Bone marrow (tissue), 2 donors: ENCODE data around the gene TOP1.

Experiments used
- DNase-seq, 2 donors: peaks; one replicate each; lab custom pipeline; 2025; lab: John Stamatoyannopoulos, UW

TOP1 gene

DNA sequence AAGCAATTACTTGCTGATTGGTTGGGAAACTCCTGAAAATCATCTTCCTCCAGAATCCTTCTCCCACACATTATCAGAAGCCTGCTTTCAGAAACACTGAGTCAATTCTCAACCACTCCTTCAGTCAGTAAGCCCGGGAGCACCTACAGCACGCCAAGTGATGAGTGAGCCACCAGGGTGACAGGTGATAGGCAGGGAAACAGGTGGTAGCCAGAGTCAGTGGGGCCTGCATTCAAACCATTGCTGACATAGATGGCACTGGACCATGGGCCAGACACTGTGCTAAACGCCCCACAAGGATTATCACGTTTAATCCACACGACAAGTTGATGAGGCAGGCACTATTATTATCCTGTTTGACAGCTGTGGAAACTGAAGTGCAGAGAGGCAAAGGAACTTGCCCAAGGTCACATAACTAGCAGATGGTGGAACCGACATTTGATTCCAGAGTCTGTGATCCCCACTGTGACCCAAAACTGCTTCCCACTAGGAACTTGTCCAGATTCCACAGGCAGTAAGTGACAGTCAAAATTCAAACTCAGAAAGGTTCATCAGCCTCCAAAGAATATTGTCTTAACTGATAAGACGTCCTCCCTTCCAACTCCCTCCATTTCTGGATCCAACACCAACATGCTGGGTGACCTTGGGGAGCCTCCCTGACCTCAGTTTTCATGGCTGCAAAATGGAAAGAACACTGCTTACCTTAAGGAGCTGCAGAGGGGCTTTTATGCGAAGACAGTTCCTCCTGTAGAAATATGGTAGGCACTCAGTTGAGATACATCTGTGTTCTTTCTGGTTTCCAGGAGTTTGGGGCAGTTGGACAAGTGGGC is 23.9 kb upstream of the TOP1 start:
- DNase-seq = no peak

DNA sequence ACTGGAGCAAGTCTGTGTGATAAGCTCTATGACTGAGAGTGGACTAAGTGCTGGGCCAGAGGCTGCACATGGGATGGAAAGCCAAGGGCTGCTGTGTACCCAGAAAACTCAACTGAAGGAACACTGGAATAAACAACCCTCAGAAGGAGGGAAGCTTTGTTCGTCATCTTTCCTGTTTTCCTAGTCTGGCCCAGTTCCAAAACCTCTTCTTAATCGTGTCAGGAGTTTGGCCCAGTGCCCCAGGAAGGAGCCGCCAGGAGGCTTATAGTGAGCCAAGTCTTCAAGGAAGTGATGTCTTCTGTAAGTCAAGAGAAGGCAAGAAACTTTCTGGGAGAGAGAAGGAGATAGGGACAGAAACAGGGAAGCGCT is 23.3 kb upstream of the TOP1 start:
- DNase-seq = peak in 1 of 2 donors; percentile 3

DNA sequence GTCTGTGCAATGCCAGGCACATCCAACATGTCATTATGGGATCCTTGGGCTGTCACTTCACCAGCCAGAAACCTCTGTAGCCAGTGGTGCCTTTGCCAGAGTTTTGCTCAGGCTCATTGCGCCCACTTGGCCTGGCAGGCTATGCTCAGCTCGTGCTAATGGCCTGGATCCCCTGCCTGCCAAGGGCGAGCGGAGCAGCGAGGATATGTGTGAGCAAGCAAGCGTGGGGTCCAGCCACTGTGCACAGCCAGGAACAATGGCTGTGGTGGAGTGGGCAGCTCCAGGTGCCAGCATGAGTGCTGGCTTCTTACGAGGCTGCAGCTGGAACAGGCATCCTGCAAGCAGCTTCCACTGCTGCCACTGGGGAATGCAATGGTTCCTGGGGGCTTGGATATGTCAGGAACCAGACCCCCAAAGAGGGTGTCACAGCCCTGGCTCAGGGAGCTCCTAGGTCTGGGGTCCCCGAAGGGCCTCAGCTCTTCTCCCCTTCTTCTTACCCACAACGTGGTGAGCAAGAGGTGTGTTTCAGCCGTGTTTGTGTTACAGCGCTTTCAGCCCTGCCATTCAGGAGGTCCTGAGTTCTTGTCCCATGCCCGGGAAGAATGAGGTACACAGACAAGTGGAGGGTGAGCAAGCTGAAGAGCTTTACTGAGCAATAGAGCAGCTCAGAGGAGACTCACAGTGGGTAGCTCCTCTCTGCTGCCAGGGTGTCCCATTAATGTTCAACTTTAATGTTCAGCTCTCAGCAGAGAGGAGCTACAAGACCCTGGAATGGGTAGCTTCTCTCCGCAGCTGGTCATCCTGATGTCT is 22.3 kb upstream of the TOP1 start:
- no peak for DNase-seq

DNA sequence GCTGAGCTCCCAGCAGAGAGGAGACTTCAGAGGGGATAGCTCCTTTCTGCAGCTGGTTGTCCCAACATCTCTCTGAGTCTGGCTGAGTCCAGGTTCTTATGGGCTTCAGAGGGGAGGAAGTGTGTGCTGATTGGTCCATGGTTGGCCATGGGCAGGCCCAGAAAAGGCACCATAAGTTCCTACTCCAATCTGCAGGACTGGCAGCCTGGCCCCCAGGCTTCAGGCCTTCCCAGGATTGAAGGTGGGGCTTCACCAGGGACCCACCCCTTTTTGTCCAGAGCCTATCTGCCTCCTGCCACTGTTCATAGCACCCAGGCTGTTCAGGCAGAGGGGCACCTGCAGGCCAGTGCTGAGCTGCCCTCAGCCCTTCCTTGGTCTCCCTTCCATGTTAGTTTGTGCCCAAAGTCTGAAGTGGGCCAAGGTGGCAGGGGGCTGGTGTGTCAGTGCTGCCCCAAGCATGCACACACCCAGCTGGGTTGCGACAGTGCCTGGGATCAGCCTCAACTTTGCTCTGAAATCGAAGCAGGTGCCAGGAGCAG is 21.6 kb upstream of the TOP1 start:
- DNase-seq = no peak

DNA sequence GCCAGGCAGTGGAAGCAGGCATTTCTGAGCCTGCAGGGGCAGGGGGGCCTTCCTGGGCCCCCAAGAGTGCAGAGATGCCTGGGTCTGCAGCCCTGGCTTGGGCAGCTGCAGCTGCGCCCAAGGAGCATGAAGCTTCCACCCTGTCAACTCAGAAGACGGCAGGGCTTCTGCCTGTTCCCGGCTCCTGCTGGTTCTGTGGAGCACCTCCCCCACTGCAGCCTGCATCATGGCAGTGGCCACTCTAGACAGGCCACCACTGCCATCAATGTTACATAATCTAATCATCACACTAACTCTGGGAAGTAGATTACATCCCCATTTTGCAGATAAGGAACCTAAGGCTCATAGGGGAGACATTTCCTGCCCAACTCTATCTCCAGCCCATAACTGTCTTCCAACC is 21.1 kb upstream of the TOP1 start:
- no peak for DNase-seq

DNA sequence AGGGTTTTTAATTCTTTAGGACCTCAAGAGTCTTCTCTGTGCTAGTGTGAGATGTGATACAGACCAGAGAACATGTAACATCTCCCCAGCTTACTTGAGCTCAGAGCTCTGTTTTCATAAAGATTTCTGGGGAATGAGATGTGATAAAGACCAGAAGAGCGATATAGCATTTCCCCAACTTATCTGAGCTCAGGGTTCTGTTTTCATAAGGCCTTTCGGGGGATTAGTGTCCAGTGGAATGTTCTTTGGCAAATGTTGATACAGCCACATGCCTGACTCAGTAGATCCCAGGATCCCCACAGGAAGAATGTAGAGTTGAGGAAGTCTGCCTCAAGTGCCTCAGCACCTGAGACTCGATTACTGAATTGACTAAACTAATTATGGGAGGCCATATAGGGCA is 18.7 kb upstream of the TOP1 start:
- DNase-seq = no peak

DNA sequence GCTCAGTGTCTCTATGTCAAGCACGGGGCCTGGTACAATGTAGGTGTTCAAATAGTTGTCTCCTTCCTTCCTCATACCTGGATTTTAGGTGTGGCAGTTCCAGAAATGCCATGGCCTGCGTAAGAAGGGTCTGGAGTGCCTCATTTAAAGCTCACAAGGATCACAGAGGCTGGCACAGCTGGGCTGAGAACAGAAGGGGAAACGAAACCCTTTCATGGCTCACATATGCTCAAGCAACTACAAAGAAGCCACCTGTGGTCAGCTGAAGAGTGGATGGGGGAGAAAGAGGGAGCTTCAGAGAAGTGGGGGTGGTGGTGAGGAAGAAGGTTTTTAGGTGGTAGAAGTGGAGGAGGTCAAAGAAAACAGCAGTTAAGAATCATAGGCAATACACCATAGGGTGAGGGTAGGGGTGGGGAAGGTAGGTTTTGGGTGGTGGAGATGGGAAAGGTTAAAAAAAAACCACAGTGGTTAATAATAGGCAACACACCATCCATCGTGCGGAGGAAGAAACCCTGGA is 17.0 kb upstream of the TOP1 start:
- peak in 1 of 2 donors; percentile 14 for DNase-seq

DNA sequence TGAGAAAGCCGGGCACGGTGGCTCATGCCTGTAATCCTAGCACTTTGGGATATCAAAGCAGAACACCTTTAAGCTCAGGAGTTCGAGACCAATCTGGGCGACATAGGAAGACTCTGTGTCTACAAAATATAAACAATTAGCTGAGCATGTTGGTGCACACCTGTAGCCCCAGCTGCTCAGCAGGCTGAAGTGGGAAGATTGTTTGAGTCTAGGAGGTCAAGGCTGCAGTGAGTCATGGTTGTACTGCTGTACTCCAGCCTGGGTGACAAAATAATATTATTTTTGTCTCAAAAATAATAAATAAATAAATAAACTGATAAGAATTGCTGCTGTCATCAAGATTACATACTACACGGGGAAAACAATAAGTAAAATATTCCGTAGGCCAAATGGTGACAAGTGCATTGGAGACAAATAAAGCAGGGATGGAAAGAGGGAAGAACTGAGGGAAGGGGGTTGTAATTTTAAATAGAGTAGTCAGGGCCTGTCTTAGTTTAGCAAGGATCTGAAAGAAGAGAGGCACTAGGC is 14.0 kb upstream of the TOP1 start:
- DNase-seq = no peak

DNA sequence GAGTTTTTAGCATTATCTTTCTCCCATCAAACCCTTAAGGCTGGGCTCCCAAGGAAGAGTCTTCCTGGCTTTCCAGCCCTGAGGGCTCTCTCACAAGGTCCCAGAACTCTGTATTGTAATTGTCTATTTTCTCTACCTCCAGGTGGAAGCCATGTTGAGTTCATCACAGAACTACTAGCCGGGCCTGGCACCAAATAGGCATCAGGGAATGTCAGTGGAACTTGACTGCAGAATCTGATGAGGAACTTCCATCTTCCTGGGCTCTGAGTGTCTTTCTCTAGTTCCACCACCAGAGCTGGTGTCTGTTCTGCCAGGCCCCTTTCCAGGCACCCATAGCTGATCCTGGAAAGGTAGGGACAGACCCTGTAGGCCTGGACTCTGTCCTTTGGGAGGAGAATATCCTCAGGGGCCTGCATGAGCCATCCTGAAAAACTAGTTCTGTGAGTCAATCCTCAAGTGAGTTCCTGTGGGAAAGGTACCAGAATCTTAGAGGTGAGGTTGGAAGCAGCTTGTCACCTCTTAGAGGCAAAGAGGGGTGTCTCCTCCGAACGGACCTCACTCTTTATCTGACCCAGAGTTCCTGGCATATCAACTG is 11.1 kb upstream of the TOP1 start:
- DNase-seq = no peak

DNA sequence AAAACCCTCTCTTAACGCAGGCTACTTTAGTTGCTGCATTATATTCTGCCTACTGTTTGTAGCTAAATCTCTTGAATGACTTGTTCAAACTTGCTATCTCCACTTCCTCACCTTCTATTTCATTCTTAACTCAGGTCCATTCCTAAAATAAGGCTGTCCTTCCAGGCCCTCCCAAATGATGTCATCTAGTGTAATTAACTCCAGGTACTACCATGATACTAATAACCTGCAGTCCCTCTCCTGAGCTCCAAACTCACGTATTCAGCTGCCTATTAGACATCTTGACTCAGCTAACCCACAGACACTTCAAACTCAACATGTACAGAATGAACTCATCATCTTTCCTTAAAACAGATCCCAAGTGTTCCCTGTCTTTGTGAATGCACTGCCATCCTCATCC is 10.5 kb upstream of the TOP1 start:
- DNase-seq = no peak

DNA sequence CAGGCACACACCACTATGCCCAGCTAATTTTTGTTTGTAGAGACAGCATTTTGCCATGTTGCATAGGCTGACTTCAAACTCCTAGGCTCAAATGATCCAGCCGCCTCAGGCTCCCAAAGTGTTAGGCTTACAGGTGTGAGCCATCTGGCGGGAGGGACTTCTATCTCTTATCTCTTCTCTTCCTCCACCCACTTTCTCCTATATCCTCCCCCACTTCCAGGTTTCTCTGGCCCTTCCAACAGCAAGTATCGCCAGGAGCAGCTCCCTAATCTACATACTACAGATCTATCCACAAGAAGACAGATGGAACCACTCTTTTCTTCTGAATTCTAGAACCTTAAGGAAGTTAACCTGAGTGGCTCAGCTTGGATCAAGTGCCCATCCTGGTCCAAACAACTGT is 5.1 kb upstream of the TOP1 start:
- DNase-seq = no peak

DNA sequence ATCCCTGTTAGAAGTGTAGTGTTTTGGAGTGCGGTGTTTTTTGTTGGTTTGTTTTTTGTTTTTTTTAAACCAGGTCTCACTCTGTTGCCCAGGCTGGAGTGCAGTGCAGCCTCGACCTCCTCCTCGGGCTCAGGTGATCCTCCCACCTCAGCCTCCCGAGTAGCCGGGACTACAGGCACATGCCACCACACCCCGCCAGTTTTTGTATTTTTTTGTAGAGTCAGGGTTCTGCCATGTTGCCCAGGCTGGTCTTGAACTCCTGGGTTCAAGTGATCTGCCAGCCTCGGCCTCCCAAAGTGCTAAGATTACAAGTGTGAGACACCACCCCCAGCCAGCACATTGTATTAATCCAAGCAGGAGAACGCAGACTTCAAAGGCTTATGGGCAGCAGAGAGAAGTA is 1.3 kb upstream of the TOP1 start:
- no peak for DNase-seq

DNA sequence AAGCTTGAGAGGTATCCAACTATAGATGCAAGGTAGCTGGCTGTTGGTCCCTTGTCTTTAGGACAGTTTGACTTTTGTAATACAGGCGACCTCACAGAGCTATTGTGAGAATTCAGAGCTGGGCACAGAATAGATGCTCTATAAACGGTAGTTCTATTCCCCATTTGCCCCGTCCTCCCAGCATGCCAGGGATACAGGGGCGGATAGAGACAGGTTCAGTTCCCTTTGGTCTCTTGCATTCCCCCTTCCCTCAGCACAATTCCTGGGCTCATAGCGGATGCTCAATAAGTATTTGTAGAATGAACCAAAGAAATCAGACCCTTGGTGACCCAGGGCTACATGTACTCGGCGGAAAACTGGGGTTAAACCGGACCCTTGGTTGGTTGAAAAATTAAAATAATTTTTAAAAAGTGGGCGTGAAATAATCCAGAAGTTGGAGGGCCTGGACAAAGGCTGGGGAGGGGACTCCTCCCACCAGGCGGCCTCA is 707 bp upstream of the TOP1 start:
- no peak for DNase-seq

DNA sequence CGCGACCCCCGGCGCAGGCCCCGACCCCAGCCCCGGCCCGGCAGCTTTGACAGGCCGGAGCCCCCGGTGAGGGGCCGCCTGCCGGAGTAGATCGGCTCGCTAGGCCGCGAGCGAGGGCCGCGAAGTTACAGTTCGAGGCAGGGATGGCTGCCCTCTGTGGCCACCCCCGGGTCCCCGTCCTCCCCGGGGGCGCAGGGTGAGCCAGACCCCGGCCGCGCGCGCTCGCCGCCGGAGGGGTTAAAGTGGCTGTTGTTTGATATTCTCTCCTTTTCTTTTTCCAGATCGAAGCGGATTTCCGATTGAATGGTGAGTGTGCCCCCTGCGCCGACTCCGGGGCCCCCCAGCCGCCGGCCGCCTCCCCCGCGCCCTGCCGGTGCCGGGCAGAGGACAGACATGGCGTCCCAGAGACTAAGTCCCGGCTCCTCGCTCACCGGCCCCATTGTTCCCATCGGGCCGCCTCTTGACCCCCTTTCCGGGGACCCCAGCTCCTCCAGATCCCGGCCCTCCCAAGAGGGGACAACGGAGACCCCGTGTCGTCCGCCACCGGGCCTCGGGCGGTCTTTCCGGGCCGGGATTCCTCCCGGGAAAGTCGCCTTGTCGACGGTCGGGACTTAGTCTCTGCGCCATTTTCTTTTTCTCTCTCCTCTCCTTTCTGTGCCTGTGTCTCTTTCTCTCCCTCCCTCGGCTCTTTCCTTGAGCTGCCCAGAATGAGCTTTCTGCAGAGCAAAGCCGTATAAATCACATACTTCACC is 704 bp downstream of the TOP1 start:
- DNase-seq = peak; percentile 27 to 75

DNA sequence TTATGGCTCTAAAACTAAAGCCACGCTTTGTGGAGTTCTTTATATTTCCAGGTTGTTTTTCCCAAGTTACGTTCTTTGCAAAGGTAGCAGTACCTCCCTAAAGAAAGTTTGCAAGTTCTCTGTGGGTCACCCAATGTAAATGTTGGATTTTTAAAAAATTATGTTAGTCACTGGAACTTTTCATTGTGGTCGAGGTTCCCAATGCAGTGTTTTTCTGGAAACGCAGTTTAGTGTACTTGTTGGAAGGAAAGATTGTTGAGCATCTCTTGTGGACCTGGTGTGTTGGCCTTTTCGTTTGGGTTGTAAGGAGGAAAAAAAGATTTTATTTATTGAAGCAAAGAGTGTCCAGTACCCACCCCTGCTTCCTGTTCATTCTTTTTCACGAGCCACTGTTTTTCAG is 1.4 kb downstream of the TOP1 start:
- DNase-seq = no peak

DNA sequence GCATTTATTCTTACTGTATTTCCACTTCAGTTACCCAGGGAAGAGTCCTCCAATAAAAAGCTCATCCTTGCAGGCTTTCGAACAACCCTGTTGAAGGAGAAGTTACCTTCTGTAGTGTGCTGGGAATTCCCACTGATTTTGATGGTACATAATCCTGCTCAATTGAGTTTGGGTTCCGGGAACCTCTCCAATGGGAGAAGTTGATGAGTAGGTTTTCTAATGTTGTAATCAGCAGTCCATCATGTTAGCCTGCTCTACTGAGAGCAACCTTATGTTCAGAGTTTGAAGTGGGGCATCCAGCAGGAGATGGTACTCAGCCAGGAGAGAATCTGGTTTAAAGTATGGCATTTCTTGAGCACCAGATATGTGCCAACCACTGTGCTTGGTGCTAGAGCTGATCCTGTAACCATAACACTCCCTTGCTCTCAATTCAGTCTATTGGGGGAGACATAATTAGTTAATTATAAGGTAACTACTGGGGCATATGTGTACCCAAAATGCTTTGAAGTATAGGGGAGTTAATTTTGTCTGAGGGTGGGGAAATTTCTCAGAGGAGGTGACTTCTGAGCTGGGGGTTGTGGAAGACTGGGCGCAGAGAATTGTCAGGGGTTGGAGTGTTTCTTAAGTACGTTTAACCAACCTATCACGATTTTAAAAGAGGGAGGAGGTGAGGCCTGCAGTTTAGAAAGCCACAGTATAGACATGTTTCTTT is 2.1 kb downstream of the TOP1 start:
- DNase-seq = no peak

DNA sequence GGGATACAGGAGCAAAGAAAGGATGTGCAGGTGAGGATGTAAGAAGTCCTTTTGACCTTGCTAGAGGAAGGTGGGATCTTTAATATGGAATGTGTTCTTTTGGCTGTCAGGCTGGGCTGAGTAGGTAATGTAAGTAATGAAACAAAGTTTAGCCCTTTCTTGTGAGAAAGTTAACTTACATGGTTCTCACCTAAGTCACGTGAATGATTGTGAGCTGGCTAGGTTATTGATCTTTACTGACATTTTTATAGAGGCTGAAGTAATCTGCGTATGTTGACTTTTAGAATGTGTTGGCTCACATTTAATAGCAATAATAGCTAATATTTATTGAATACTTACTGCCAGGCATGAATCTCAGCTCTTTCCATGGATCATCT is 2.6 kb downstream of the TOP1 start:
- DNase-seq = no peak

DNA sequence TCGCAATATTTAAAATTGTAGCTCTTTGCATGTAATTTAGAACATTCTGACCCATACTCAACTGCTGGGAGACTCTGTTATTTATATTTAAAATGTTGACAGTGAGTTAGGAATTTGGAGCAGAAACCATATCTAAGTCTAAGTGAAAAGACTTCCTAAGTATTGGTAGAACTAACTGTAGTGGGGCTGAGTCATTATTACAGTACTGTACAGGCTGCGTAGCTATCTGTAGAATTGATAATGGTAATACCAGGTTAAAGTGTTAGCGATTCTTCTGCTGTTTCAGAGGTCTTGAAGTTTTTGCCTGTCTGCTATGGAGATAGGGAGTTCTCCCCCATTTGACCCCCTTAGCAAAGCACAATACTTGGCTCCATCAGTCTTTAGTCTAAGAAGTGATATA is 3.6 kb downstream of the TOP1 start:
- DNase-seq = no peak

DNA sequence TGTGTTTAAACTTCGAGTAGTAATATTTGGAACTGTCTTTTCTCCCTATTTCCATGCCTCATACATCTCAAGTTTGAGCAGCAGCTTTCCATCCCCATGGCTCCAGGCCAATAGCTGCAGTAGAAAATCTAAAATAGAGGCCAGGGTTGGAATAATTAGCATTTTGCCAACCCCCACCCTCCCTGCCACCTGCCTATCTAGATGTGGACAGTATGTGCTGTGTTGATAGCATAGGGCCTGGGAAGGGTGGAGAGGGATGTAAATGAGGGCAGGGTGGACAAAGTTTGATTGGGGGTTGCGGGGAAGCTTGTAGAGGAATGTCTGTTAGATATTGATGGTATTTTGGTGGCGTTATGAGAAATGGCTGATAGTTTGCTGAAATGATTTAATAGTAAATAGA is 5.6 kb downstream of the TOP1 start:
- no peak for DNase-seq

DNA sequence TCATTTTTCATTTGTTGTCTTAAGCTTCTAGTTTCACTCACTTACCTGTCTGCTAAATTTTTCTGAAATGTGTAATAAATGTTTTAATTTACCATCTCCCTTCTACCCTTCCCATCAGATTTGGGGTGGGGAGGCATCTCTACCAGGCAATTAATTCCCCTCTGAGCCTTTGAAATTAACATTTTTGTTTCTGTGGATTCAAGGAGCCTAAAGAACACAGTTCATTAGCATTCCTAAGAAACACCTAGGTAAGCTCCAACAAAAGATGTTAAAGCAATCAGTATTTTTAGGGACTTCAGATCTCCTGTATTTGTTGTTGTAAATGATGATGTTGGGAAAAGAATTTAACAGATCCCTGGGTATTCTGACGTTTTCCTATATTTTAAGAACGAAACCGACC is 6.6 kb downstream of the TOP1 start:
- DNase-seq = no peak

DNA sequence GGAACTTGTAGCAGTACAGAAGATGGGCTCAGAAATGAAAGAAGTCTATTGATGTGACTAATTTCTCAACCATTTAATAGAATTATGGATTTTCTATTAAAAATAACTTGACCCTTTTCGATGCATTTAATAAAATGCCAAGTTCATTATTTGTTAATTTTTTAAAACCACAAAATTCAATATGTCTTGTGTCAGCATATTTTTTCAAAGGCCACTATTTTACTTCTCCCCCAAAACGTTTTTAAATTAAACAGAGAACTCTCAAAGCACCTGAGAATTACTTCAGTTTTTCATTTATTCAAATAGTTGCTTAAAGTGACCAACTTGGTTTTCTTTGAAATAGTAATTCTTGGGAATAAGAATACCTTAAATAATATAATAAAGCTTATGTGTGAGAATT is 8.6 kb downstream of the TOP1 start:
- DNase-seq = no peak
